Colonic mucosa (tissue), 4 donors: ENCODE measurements around the gene TTN. TPM values are rescaled to one million over a fixed set of nuclear protein-coding genes. Genes with fewer than 3 reads are reported as not detected.

Source experiments
- DNase-seq: peaks from one replicate; pipeline ENCODE4 v3.0.0-alpha.2; 2020
- H3K27ac ChIP-seq: fragments of 200-600 bp; one replicate; pipeline ENCODE4 v1.8.0; 2021
- H3K27me3 ChIP-seq: fragments of 200-600 bp; one replicate; pipeline ENCODE4 v1.8.0; 2021
- H3K36me3 ChIP-seq: fragments of 200-600 bp; one replicate; pipeline ENCODE4 v1.8.0; 2021
- H3K4me1 ChIP-seq: fragments of 200-600 bp; one replicate; pipeline ENCODE4 v1.8.0; 2021; ENCODE audit warnings: mild to moderate bottlenecking
- H3K4me3 ChIP-seq: fragments of 200-600 bp; one replicate; pipeline ENCODE4 v1.8.0; 2021
- H3K9ac ChIP-seq, 2 donors: one replicate each; pipeline ENCODE4 v1.7.0; 2013; ENCODE audit warnings: control low read depth in 2 of 2, low read depth in 2 of 2, low read length in 2 of 2
- H3K9me3 ChIP-seq: fragments of 200-600 bp; one replicate; pipeline ENCODE4 v1.8.0; 2021
- CTCF ChIP-seq: fragments of 200-600 bp; IDR thresholded peaks from one replicate; pipeline ENCODE4 v1.8.0; 2022; ENCODE audit warnings: antibody characterized with exemption, mild to moderate bottlenecking
- intact Hi-C: fragments of 100-400 bp; cut with DNase I; formaldehyde crosslinking; loops from one replicate; pipeline ENCODE4 v1.14.1; 2022
- total RNA-seq, 2 donors: library from RNA; stranded (reverse); fragmentation: NEBNext Ultra II Directional in 1 of 2; extraction: Animal tissue kit (Norgen Biotek cat#: 25700) in 1 of 2; gene quantifications; one replicate each; pipeline ENCODE4 v1.2.1, GENCODE V29; 2021
- donor health status: healthy.
- donor health status: DM: no; HTN: no; CAD: no.
- donor health status: DM: no; HTN: no; CAD: no.

Gene TTN
- total RNA-seq, 2 donors from 2014 or later: 0.99 to 1.8 TPM

- Histone ChIP-seq H3K9me3 (no peaks in the 10 kb centered on the region), H3K4me1 (no peaks in the 10 kb centered on the region), H3K27ac (no peak overlapping the region), H3K27me3 (no peaks in the 10 kb centered on the region), H3K36me3 (no peaks in the 10 kb centered on the region), H3K4me3 (no peak overlapping the region), H3K9ac (no peak overlapping the region)
- intact Hi-C loops: no loop called here
- no peak for TF ChIP-seq CTCF
- DNase-seq: no peak
Measured at GRCh38 chr2:178502751-178503150, 304.5 kb downstream of the TTN start.

- Histone ChIP-seq H3K4me3 (no peak overlapping the region), H3K9me3 (no peaks in the 10 kb centered on the region), H3K36me3 (no peaks in the 10 kb centered on the region), H3K27ac (no peak overlapping the region), H3K4me1 (no peaks in the 10 kb centered on the region), H3K9ac (no peak overlapping the region), H3K27me3 (no peaks in the 10 kb centered on the region)
- intact Hi-C loops: no loop called here
- no peak for DNase-seq
- no peak for TF ChIP-seq CTCF
Measured at GRCh38 chr2:178499640-178500039, 307.6 kb downstream of the TTN start.

GRCh38 chr2:178498137-178498536 is 309.1 kb downstream of the TTN start:
- intact Hi-C loops: no loop called here
- Histone ChIP-seq H3K27ac (no peak overlapping the region), H3K4me3 (no peak overlapping the region), H3K36me3 (no peaks in the 10 kb centered on the region), H3K9me3 (no peaks in the 10 kb centered on the region), H3K4me1 (no peaks in the 10 kb centered on the region), H3K9ac (no peak overlapping the region), H3K27me3 (no peaks in the 10 kb centered on the region)
- DNase-seq: no peak
- no peak for TF ChIP-seq CTCF

GRCh38 chr2:178496049-178496448 is 311.2 kb downstream of the TTN start:
- DNase-seq: peak; percentile 27
- Histone ChIP-seq H3K4me3 (no peak overlapping the region), H3K9me3 (no peaks in the 10 kb centered on the region), H3K4me1 (no peaks in the 10 kb centered on the region), H3K9ac (peak overlapping the region in 1 of 2 donors; percentile 22), H3K36me3 (no peaks in the 10 kb centered on the region), H3K27me3 (no peaks in the 10 kb centered on the region), H3K27ac (peak overlapping the region; percentile 47)
- intact Hi-C loops: no loop called here
- no peak for TF ChIP-seq CTCF

GRCh38 chr2:178491612-178492011 is 315.6 kb downstream of the TTN start:
- TF ChIP-seq CTCF: no peak
- no peaks in the 10 kb centered on the region for H3K9me3 ChIP-seq
- H3K4me3 ChIP-seq: no peak overlapping the region
- intact Hi-C loops: no loop called here
- no peak overlapping the region for H3K9ac ChIP-seq
- no peaks in the 10 kb centered on the region for H3K27me3 ChIP-seq
- H3K36me3 ChIP-seq: no peaks in the 10 kb centered on the region
- H3K4me1 ChIP-seq: no peaks in the 10 kb centered on the region
- no peak for DNase-seq
- no peak overlapping the region for H3K27ac ChIP-seq

GRCh38 chr2:178485356-178485755 is 321.9 kb downstream of the TTN start:
- H3K27ac ChIP-seq: no peak overlapping the region
- no peaks in the 10 kb centered on the region for H3K36me3 ChIP-seq
- peaks cover 11% of the 10 kb centered on the region for H3K4me1 ChIP-seq
- H3K27me3 ChIP-seq: no peaks in the 10 kb centered on the region
- no peak overlapping the region for H3K4me3 ChIP-seq
- no peak for TF ChIP-seq CTCF
- DNase-seq: no peak
- H3K9me3 ChIP-seq: no peaks in the 10 kb centered on the region
- H3K9ac ChIP-seq: no peak overlapping the region
- intact Hi-C loops: loop anchor here (5.0 kb wide), 1 partner anchor 37 kb away; no protein-coding TSS in a partner anchor
